ENCODE measurements around the gene TRRAP. TPM values are rescaled to one million over a fixed set of nuclear protein-coding genes. Genes with fewer than 3 reads are reported as not detected.

Gene TRRAP
- total RNA-seq, 2 experiments from 2014 or later = 45.5 to 48.2 TPM

DNA sequence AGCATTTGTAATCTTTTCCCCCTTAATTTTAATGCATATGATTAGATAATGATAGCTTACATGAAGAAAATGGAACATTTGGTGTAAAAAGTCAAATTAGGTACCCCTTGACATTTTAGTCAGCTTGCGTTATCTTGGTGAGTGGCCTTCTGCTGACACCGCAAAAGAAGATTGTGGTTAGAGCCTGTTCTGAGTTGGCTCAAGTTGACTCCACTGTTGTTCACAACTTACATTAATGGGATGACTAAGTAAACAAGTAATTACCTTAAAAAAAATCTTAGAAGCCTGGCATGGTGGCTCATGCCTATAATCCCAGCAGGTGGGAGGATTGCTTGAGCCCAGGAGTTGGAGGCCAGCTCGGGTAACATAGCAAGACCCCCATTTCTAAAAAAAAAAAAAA is 24.2 kb downstream of the TRRAP start:
- H3K27ac Mint-ChIP-seq = no peak overlapping the region
- H3K27me3 Mint-ChIP-seq = no peaks in the 10 kb centered on the region
- ChIA-PET POLR2A (interaction anchor here (1.2 kb wide), 2 partner anchors 14 to 23 kb away, joined by 4 read pairs; no protein-coding TSS in a partner anchor), CTCF (interaction anchor here (0.9 to 1.9 kb wide), 2 partner anchors 11 to 24 kb away, joined by 3 to 5 read pairs; partner anchors contain the start of gene TRRAP)
- no peaks in the 10 kb centered on the region for H3K9me3 Mint-ChIP-seq
- TF ChIP-seq, protein P1, sequence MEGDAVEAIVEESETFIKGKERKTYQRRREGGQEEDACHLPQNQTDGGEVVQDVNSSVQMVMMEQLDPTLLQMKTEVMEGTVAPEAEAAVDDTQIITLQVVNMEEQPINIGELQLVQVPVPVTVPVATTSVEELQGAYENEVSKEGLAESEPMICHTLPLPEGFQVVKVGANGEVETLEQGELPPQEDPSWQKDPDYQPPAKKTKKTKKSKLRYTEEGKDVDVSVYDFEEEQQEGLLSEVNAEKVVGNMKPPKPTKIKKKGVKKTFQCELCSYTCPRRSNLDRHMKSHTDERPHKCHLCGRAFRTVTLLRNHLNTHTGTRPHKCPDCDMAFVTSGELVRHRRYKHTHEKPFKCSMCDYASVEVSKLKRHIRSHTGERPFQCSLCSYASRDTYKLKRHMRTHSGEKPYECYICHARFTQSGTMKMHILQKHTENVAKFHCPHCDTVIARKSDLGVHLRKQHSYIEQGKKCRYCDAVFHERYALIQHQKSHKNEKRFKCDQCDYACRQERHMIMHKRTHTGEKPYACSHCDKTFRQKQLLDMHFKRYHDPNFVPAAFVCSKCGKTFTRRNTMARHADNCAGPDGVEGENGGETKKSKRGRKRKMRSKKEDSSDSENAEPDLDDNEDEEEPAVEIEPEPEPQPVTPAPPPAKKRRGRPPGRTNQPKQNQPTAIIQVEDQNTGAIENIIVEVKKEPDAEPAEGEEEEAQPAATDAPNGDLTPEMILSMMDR (IDR thresholded peaks at IDR 0.05) = no peak
- intact Hi-C loops (cut with micrococcal nuclease) = no loop called here
- no peak for ATAC-seq
- peaks cover 60% of the 10 kb centered on the region for H3K36me3 Mint-ChIP-seq (ENCODE audit: low read depth)
- no peak overlapping the region for H3K4me3 Mint-ChIP-seq
- no peak for DNase-seq
- no peaks in the 10 kb centered on the region for H3K4me1 Mint-ChIP-seq (ENCODE audit: low read depth)

DNA sequence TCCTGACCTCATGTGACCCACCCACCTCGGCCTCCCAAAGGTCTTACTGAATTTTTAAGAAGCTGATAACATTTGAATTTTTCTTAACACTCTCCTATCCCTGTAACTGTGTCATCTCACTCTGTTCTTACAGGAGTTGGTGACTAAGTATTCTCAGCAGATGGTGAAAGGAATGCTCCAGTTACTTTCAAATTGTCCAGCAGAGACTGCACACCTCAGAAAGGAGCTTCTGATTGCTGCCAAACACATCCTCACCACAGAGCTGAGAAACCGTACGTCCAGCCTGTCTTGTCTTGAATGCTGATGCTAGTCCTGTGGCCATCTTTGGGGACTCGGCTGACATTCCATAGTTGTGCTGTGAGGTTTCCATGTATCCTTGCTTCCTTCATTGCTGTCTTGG is 24.9 kb downstream of the TRRAP start:
- ChIA-PET CTCF (interaction anchor here (1.9 kb wide), 1 partner anchor 25 kb away, joined by 5 read pairs; the partner anchor contains the start of gene TRRAP), POLR2A (interaction anchor here (1.2 kb wide), 2 partner anchors 13 to 24 kb away, joined by 4 read pairs; no protein-coding TSS in a partner anchor)
- Mint-ChIP-seq H3K27ac (no peak overlapping the region), H3K36me3 (ENCODE audit: low read depth) (peaks cover 61% of the 10 kb centered on the region), H3K9me3 (no peaks in the 10 kb centered on the region), H3K4me3 (no peak overlapping the region), H3K27me3 (no peaks in the 10 kb centered on the region), H3K4me1 (ENCODE audit: low read depth) (no peaks in the 10 kb centered on the region)
- DNase-seq (no peak), ATAC-seq (no peak)
- intact Hi-C loops (cut with micrococcal nuclease) = no loop called here
- TF ChIP-seq, protein P1 (IDR thresholded peaks at IDR 0.05) = no peak

DNA sequence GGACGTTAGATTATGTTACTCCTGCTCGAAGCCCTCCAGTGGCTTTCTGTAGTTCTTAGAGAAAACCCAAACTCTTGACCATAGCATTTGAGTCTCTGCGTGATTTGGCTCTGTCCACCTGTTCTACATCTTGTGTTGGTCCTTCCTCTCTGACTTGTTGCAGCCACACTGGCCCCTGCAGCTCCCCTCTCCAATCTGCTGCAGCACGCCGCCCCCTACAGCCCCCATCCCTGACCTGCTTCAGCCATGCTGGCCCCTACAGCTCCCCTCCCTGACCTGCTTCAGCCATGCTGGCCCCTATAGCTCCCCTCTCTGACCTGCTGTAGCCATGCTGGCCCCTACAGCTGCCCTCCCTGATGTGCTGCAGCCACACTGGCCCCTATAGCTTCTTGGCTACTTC is 29.2 kb downstream of the TRRAP start:
- POLR2A ChIA-PET = interaction anchor here (0.8 kb wide), 1 partner anchor 30 kb away, joined by 3 read pairs; the partner anchor contains the start of gene TRRAP
- H3K36me3 Mint-ChIP-seq (ENCODE audit: low read depth) = peaks cover 54% of the 10 kb centered on the region
- intact Hi-C loops (cut with micrococcal nuclease) = no loop called here
- no peaks in the 10 kb centered on the region for H3K27me3 Mint-ChIP-seq
- no peaks in the 10 kb centered on the region for H3K4me1 Mint-ChIP-seq (ENCODE audit: low read depth)
- no peak for DNase-seq
- no peak overlapping the region for H3K27ac Mint-ChIP-seq
- ATAC-seq = no peak
- H3K9me3 Mint-ChIP-seq = no peaks in the 10 kb centered on the region
- TF ChIP-seq, protein P1 (IDR thresholded peaks at IDR 0.05) = no peak
- no peak overlapping the region for H3K4me3 Mint-ChIP-seq
- CTCF ChIA-PET = interaction anchor here (0.7 to 1.1 kb wide), 2 partner anchors 11 to 59 kb away, joined by 3 read pairs; no protein-coding TSS in a partner anchor

DNA sequence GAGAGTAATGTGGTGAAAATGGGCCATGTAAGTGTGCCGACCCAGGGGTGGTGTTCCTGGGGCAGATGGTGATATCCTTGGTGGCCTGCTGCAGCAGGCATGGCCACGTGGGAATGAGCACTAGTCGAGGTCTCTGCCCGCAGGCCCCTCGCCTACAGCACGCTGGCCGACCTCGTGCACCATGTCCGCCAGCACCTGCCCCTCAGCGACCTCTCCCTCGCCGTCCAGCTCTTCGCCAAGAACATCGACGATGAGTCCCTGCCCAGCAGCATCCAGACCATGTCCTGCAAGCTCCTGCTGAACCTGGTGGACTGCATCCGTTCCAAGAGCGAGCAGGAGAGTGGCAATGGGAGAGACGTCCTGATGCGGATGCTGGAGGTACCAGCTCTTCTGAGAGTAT is 30.3 kb downstream of the TRRAP start:
- peaks cover 57% of the 10 kb centered on the region for H3K36me3 Mint-ChIP-seq (ENCODE audit: low read depth)

DNA sequence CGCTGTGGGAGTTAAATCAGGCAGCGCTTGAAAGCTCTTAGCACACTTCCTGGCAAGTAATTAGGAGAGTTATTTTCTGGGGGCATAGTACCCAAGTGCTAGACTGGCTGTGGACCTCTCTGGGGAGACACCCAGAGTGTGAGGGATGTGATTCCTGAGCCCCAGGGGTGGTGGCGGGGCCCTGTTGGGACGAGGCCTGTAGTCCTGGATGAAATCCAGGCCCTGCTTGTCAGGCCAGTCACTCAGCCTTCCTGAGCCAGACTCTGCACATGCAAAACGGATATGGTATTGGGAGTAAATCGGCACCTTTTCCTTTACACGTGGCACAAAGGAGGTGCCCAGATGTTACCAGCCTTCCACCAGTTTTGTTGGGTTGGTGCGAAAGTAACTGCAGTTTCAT is 31.2 kb downstream of the TRRAP start:
- POLR2A ChIA-PET = no interaction called here
- Mint-ChIP-seq H3K36me3 (ENCODE audit: low read depth) (peaks cover 53% of the 10 kb centered on the region), H3K27me3 (no peaks in the 10 kb centered on the region), H3K4me1 (ENCODE audit: low read depth) (no peaks in the 10 kb centered on the region), H3K9me3 (no peaks in the 10 kb centered on the region), H3K27ac (no peak overlapping the region), H3K4me3 (no peak overlapping the region)
- CTCF ChIA-PET = no interaction called here
- TF ChIP-seq, protein P1 (IDR thresholded peaks at IDR 0.05) = no peak
- intact Hi-C loops (cut with micrococcal nuclease) = no loop called here
- ATAC-seq (no peak), DNase-seq (no peak)

More for the DNA sequence above, 30.3 kb downstream of the TRRAP start:
- intact Hi-C loops (cut with micrococcal nuclease) = no loop called here
- Mint-ChIP-seq H3K4me3 (no peak overlapping the region), H3K27me3 (no peaks in the 10 kb centered on the region), H3K27ac (no peak overlapping the region), H3K4me1 (ENCODE audit: low read depth) (no peaks in the 10 kb centered on the region), H3K9me3 (no peaks in the 10 kb centered on the region)
- TF ChIP-seq, protein P1 (IDR thresholded peaks at IDR 0.05) = no peak
- no peak for DNase-seq
- no peak for ATAC-seq
- ChIA-PET POLR2A (interaction anchor here (0.8 kb wide), 1 partner anchor 31 kb away, joined by 3 read pairs; the partner anchor contains the start of gene TRRAP), CTCF (interaction anchor here (0.7 to 1.1 kb wide), 2 partner anchors 12 to 58 kb away, joined by 3 read pairs; no protein-coding TSS in a partner anchor)
